ENCODE results near the gene LONP1. TPM values are rescaled to one million over a fixed set of nuclear protein-coding genes. Genes with fewer than 3 reads are reported as not detected.
A peak's percentile ranks its signal among the peaks of the same experiment; 100 is the strongest.

The LONP1 gene
- total RNA-seq, 1 donor, result 163 TPM

GRCh38 chr19:5667751-5668271, 52.1 kb downstream of the LONP1 start:
- no peak overlapping the region for H2AFZ ChIP-seq (ENCODE audit: low read length)
- H3K27ac ChIP-seq (ENCODE audit: low read depth, low read length), result no peak overlapping the region
- H3K4me2 ChIP-seq (ENCODE audit: insufficient read depth, low read length), result no peak overlapping the region
- peaks cover 22% of the 10 kb centered on the region for H4K20me1 ChIP-seq (ENCODE audit: insufficient read depth, low read length)
- no peak for DNase-seq (ENCODE audit: insufficient read length, low spot score, missing footprints)
- H3K27me3 ChIP-seq (ENCODE audit: insufficient read depth, low read length), result no peaks in the 10 kb centered on the region
- peaks cover 7% of the 10 kb centered on the region for H3K79me2 ChIP-seq (ENCODE audit: insufficient read depth, low read length)
- H3K9me3 ChIP-seq (ENCODE audit: low read depth, low read length), result no peaks in the 10 kb centered on the region
- peaks cover 9% of the 10 kb centered on the region for H3K4me1 ChIP-seq (ENCODE audit: insufficient read depth, low read length)
- no peak overlapping the region for H3K4me3 ChIP-seq (ENCODE audit: insufficient read depth, low read length)
- peaks cover 61% of the 10 kb centered on the region for H3K36me3 ChIP-seq (ENCODE audit: insufficient read depth, low read length)
- no peak for TF ChIP-seq CTCF (IDR thresholded peaks at IDR 0.05; ENCODE audit: extremely low read depth, low read depth, low read length)

GRCh38 chr19:5666921-5667610, 52.9 kb downstream of the LONP1 start:
- Histone ChIP-seq H2AFZ (ENCODE audit: low read length) (no peak overlapping the region), H3K27me3 (ENCODE audit: insufficient read depth, low read length) (no peaks in the 10 kb centered on the region), H3K27ac (ENCODE audit: low read depth, low read length) (peak overlapping the region; percentile 0), H3K4me2 (ENCODE audit: insufficient read depth, low read length) (no peak overlapping the region), H3K79me2 (ENCODE audit: insufficient read depth, low read length) (peaks cover 7% of the 10 kb centered on the region), H3K36me3 (ENCODE audit: insufficient read depth, low read length) (peaks cover 66% of the 10 kb centered on the region), H3K4me3 (ENCODE audit: insufficient read depth, low read length) (no peak overlapping the region), H3K9me3 (ENCODE audit: low read depth, low read length) (no peaks in the 10 kb centered on the region), H4K20me1 (ENCODE audit: insufficient read depth, low read length) (peaks cover 22% of the 10 kb centered on the region), H3K4me1 (ENCODE audit: insufficient read depth, low read length) (peaks cover 9% of the 10 kb centered on the region)
- TF ChIP-seq CTCF (IDR thresholded peaks at IDR 0.05; ENCODE audit: extremely low read depth, low read depth, low read length), result no peak
- DNase-seq (ENCODE audit: insufficient read length, low spot score, missing footprints), result no peak

GRCh38 chr19:5665781-5666513, 54.0 kb downstream of the LONP1 start:
- Histone ChIP-seq H4K20me1 (ENCODE audit: insufficient read depth, low read length) (peaks cover 25% of the 10 kb centered on the region), H3K9me3 (ENCODE audit: low read depth, low read length) (no peaks in the 10 kb centered on the region), H3K4me1 (ENCODE audit: insufficient read depth, low read length) (peaks cover 9% of the 10 kb centered on the region), H3K4me2 (ENCODE audit: insufficient read depth, low read length) (no peak overlapping the region), H3K4me3 (ENCODE audit: insufficient read depth, low read length) (no peak overlapping the region), H2AFZ (ENCODE audit: low read length) (no peak overlapping the region), H3K79me2 (ENCODE audit: insufficient read depth, low read length) (peaks cover 10% of the 10 kb centered on the region), H3K27ac (ENCODE audit: low read depth, low read length) (peak overlapping the region; percentile 0), H3K36me3 (ENCODE audit: insufficient read depth, low read length) (peaks cover 76% of the 10 kb centered on the region), H3K27me3 (ENCODE audit: insufficient read depth, low read length) (no peaks in the 10 kb centered on the region)
- DNase-seq (ENCODE audit: insufficient read length, low spot score, missing footprints), result peak; percentile 98
- TF ChIP-seq CTCF (IDR thresholded peaks at IDR 0.05; ENCODE audit: extremely low read depth, low read depth, low read length), result peak; percentile 52

- Histone ChIP-seq H3K27me3 (ENCODE audit: insufficient read depth, low read length) (no peaks in the 10 kb centered on the region), H3K36me3 (ENCODE audit: insufficient read depth, low read length) (peaks cover 86% of the 10 kb centered on the region), H3K27ac (ENCODE audit: low read depth, low read length) (no peak overlapping the region), H3K4me3 (ENCODE audit: insufficient read depth, low read length) (no peak overlapping the region), H3K4me2 (ENCODE audit: insufficient read depth, low read length) (no peak overlapping the region), H2AFZ (ENCODE audit: low read length) (no peak overlapping the region), H3K79me2 (ENCODE audit: insufficient read depth, low read length) (peaks cover 10% of the 10 kb centered on the region), H3K4me1 (ENCODE audit: insufficient read depth, low read length) (peaks cover 9% of the 10 kb centered on the region), H4K20me1 (ENCODE audit: insufficient read depth, low read length) (peaks cover 25% of the 10 kb centered on the region), H3K9me3 (ENCODE audit: low read depth, low read length) (no peaks in the 10 kb centered on the region)
- TF ChIP-seq CTCF (IDR thresholded peaks at IDR 0.05; ENCODE audit: extremely low read depth, low read depth, low read length), result no peak
- no peak for DNase-seq (ENCODE audit: insufficient read length, low spot score, missing footprints)
These were observed 55.4 kb downstream of the LONP1 start for GRCh38 chr19:5664515-5664914.
